Measurements from ENCODE around the gene S100A13.

The S100A13 gene

GRCh38 chr1:153615406-153615805 lies 11.9 kb downstream of the S100A13 start:
- H3K4me3 ChIP-seq (ENCODE audit: low read length), result no peak overlapping the region
- TF ChIP-seq, protein P1, sequence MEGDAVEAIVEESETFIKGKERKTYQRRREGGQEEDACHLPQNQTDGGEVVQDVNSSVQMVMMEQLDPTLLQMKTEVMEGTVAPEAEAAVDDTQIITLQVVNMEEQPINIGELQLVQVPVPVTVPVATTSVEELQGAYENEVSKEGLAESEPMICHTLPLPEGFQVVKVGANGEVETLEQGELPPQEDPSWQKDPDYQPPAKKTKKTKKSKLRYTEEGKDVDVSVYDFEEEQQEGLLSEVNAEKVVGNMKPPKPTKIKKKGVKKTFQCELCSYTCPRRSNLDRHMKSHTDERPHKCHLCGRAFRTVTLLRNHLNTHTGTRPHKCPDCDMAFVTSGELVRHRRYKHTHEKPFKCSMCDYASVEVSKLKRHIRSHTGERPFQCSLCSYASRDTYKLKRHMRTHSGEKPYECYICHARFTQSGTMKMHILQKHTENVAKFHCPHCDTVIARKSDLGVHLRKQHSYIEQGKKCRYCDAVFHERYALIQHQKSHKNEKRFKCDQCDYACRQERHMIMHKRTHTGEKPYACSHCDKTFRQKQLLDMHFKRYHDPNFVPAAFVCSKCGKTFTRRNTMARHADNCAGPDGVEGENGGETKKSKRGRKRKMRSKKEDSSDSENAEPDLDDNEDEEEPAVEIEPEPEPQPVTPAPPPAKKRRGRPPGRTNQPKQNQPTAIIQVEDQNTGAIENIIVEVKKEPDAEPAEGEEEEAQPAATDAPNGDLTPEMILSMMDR (conservative IDR thresholded peaks at IDR 0.05; ENCODE audit: low read depth, low read length), result no peak
- DNase-seq (ENCODE audit: low read depth), result no peak

DNA sequence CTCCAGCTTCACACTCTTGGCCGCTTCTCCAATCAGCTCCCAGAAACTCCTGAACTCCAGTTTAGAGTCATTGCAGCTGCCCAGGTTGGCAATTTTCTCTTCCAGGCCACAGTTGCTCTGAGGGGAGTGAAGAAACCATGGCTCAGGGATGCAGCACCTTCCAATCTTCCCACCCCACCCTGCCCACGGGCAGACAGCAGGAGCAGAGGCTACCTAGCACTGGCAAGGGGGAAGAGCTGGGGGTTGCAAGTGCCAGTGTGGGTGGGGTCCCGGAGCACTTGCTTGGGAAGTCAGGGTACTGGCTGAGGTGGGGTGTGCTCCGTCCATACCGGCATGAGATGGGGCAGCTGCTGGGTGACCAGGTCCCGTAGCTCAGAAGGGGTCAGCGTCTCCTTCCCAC lies 12.4 kb downstream of the S100A13 start:
- no peak overlapping the region for H3K4me3 ChIP-seq (ENCODE audit: low read length)
- TF ChIP-seq, protein P1 (conservative IDR thresholded peaks at IDR 0.05; ENCODE audit: low read depth, low read length), result no peak
- DNase-seq (ENCODE audit: low read depth), result no peak

DNA sequence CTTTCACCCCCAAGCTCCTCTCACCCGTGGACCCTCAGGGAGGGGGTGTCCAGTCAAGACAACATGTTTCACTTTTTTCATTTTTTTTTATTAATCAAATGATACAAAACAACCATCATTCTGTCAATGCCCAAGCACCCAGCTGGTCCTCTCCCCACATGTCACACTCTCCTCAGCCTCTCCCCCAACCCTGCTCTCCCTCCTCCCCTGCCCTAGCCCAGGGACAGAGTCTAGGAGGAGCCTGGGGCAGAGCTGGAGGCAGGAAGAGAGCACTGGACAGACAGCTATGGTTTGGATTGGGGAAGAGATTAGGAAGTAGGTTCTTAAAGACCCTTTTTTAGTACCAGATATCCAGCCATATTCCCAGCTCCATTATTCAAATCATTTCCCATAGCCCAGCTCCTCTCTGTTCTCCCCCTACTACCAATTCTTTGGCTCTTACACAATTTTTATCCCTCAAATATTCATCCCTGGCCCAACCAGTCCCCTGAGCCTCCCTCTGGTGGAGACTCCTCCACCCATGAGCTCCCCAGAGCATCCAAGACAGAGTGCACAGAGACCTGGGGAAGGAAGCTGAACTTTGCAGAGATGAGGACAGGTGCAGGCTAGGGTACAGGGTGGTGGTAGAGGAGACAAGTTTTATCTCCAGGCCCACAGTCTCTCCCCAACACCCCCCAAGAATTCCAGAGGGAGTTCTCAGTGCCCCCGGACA lies 13.0 kb downstream of the S100A13 start:
- DNase-seq (ENCODE audit: low read depth), result no peak
- TF ChIP-seq, protein P1 (conservative IDR thresholded peaks at IDR 0.05; ENCODE audit: low read depth, low read length), result no peak
- H3K4me3 ChIP-seq (ENCODE audit: low read length), result no peak overlapping the region

- no peak overlapping the region for H3K4me3 ChIP-seq (ENCODE audit: low read length)
- no peak for DNase-seq (ENCODE audit: low read depth)
- TF ChIP-seq, protein P1 (conservative IDR thresholded peaks at IDR 0.05; ENCODE audit: low read depth, low read length), result no peak
Measured at GRCh38 chr1:153613406-153613805, 13.9 kb downstream of the S100A13 start.

GRCh38 chr1:153612755-153613331 lies 14.5 kb downstream of the S100A13 start, which contains the start of gene S100A16:
Gene S100A16 (minus strand): TSS chr1:153613137. CDS start chr1:153608151, 4,986 bp downstream.
- TF ChIP-seq, protein P1 (conservative IDR thresholded peaks at IDR 0.05; ENCODE audit: low read depth, low read length), result no peak
- DNase-seq (ENCODE audit: low read depth), result no peak
- H3K4me3 ChIP-seq (ENCODE audit: low read length), result peak within 1 kb of the TSS; percentile 70

- TF ChIP-seq, protein P1 (conservative IDR thresholded peaks at IDR 0.05; ENCODE audit: low read depth, low read length), result no peak
- peak overlapping the region; percentile 70 for H3K4me3 ChIP-seq (ENCODE audit: low read length)
- no peak for DNase-seq (ENCODE audit: low read depth)
Measured at GRCh38 chr1:153612111-153612754, 15.1 kb downstream of the S100A13 start.
